WTC11 (cell line): ENCODE data around the gene SETD2. TPM values are rescaled to one million over a fixed set of nuclear protein-coding genes. Genes with fewer than 3 reads are reported as not detected.
"Not testable (repeated sequence)": the region's sequence is repeated elsewhere in the genome, so short reads cannot be mapped to it uniquely, and the experiment has no call there.

Source experiments
- ATAC-seq: fragments of 200-7000 bp; cut with Tn5 transposase; 2 replicates; pipeline ENCODE4 v1.10.0; 2021; ENCODE audit warnings: mild to moderate bottlenecking, moderate library complexity
- CTCF ChIA-PET: fragments of 300-600 bp; sonication (Branson Sonifier 250); formaldehyde crosslinking; loops from one replicate; lab custom pipeline; 2021; ENCODE audit warnings: antibody characterized with exemption; lab: Charles Lee
- POLR2A ChIA-PET: fragments of 350-600 bp; sonication (Branson Sonifier 250); formaldehyde crosslinking; loops from one replicate; lab custom pipeline; 2021; ENCODE audit warnings: antibody characterized with exemption; lab: Charles Lee
- DNase-seq: peaks from one replicate; pipeline ENCODE4 v3.0.0; 2021; ENCODE audit warnings: low spot score
- H3K27ac Mint-ChIP-seq: 2 replicates; pipeline ENCODE4 v1.8.0; 2021; ENCODE audit warnings: mixed read lengths
- H3K27me3 Mint-ChIP-seq: 2 replicates; pipeline ENCODE4 v1.8.0; 2021; ENCODE audit warnings: low read depth, mild to moderate bottlenecking, moderate library complexity, mixed read lengths
- H3K36me3 Mint-ChIP-seq: 2 replicates; pipeline ENCODE4 v1.8.0; 2021; ENCODE audit warnings: mixed read lengths
- H3K4me1 Mint-ChIP-seq: 2 replicates; pipeline ENCODE4 v1.8.0; 2022; ENCODE audit warnings: mixed read lengths
- H3K4me3 Mint-ChIP-seq: 2 replicates; pipeline ENCODE4 v1.8.0; 2021; ENCODE audit warnings: mild to moderate bottlenecking, moderate library complexity, mixed read lengths
- H3K9me3 Mint-ChIP-seq: 2 replicates; pipeline ENCODE4 v1.8.0; 2021; ENCODE audit warnings: mixed read lengths
- CREB1 ChIP-seq: sonication (generic); formaldehyde crosslinking; IDR thresholded peaks from 2 replicates; pipeline ENCODE4 v1.8.0; 2023; ENCODE audit warnings: mild to moderate bottlenecking, missing genetic modification reagents
- CREM ChIP-seq: sonication (generic); formaldehyde crosslinking; IDR thresholded peaks from 2 replicates; pipeline ENCODE4 v1.8.1; 2022; ENCODE audit warnings: mild to moderate bottlenecking, missing genetic modification reagents, moderate library complexity
- ELF4 ChIP-seq: sonication (generic); formaldehyde crosslinking; IDR thresholded peaks from 2 replicates; pipeline ENCODE4 v1.8.1; 2022; ENCODE audit warnings: low read depth, mild to moderate bottlenecking, moderate library complexity, missing genetic modification reagents
- FOXK1 ChIP-seq: sonication (generic); formaldehyde crosslinking; IDR thresholded peaks from 2 replicates; pipeline ENCODE4 v1.8.0; 2022; ENCODE audit warnings: mild to moderate bottlenecking, moderate library complexity, missing genetic modification reagents
- IRF2 ChIP-seq: sonication (generic); formaldehyde crosslinking; IDR thresholded peaks from 2 replicates; pipeline ENCODE4 v1.8.0; 2022; ENCODE audit warnings: low read depth, missing genetic modification reagents, borderline replicate concordance
- NFATC4 ChIP-seq: fragments of 250-450 bp; sonication (Bioruptor Pico); IDR thresholded peaks from 2 replicates; pipeline ENCODE4 v1.9.0; 2021; ENCODE audit warnings: mild to moderate bottlenecking
- NR2C2 ChIP-seq: sonication (generic); formaldehyde crosslinking; IDR thresholded peaks from 2 replicates; pipeline ENCODE4 v1.8.0; 2022; ENCODE audit warnings: mild to moderate bottlenecking, missing genetic modification reagents
- PRRX2 ChIP-seq: fragments of 250-450 bp; sonication (Bioruptor Pico); IDR thresholded peaks from 2 replicates; pipeline ENCODE4 v1.8.0; 2021; ENCODE audit warnings: mild to moderate bottlenecking
- RORB ChIP-seq: fragments of 250-450 bp; sonication (Bioruptor Pico); IDR thresholded peaks from 2 replicates; pipeline ENCODE4 v1.9.0; 2021; ENCODE audit warnings: mild to moderate bottlenecking
- TP53 ChIP-seq: sonication (generic); formaldehyde crosslinking; IDR thresholded peaks from 2 replicates; pipeline ENCODE4 v1.8.1; 2023; ENCODE audit warnings: mild to moderate bottlenecking, missing genetic modification reagents
- ZNF263 ChIP-seq: sonication (generic); formaldehyde crosslinking; IDR thresholded peaks from 2 replicates; pipeline ENCODE4 v1.8.1; 2022; ENCODE audit warnings: low read depth, mild to moderate bottlenecking, moderate library complexity, missing genetic modification reagents
- ZNF423 ChIP-seq: fragments of 250-450 bp; sonication (Bioruptor Pico); IDR thresholded peaks from 2 replicates; pipeline ENCODE4 v2.1.2; 2022; ENCODE audit warnings: mild to moderate bottlenecking, moderate library complexity
- total RNA-seq: library from RNA; stranded (reverse); gene quantifications from 3 replicates; pipeline ENCODE4 v1.2.3, GENCODE V29; 2021
- TF ChIP-seq, protein P1 (sequence below): sonication (generic); formaldehyde crosslinking; IDR thresholded peaks from 2 replicates; pipeline ENCODE4 v1.8.0; 2023; ENCODE audit warnings: missing genetic modification reagents
- TF ChIP-seq, protein P2 (sequence below): sonication (generic); formaldehyde crosslinking; IDR thresholded peaks from 2 replicates; pipeline ENCODE4 v1.8.0; 2023; ENCODE audit warnings: missing genetic modification reagents, mild to moderate bottlenecking, borderline replicate concordance
- TF ChIP-seq, protein P3 (sequence below): sonication (generic); formaldehyde crosslinking; IDR thresholded peaks from 2 replicates; pipeline ENCODE4 v1.8.1; 2022; ENCODE audit warnings: low read depth, mild to moderate bottlenecking, moderate library complexity, missing genetic modification reagents, borderline replicate concordance
- TF ChIP-seq, protein P4 (sequence below): sonication (generic); formaldehyde crosslinking; IDR thresholded peaks from 2 replicates; pipeline ENCODE4 v1.8.0; 2022; ENCODE audit warnings: mild to moderate bottlenecking, missing genetic modification reagents
- TF ChIP-seq, protein P5 (sequence below): fragments of 250-450 bp; sonication (Bioruptor Pico); IDR thresholded peaks from 2 replicates; pipeline ENCODE4 v1.9.0; 2021; ENCODE audit warnings: mild to moderate bottlenecking
- TF ChIP-seq, protein P6 (sequence below): sonication (generic); formaldehyde crosslinking; IDR thresholded peaks from 2 replicates; pipeline ENCODE4 v1.8.0; 2022; ENCODE audit warnings: missing genetic modification reagents
- TF ChIP-seq, protein P7 (sequence below): fragments of 250-450 bp; sonication (Bioruptor Pico); IDR thresholded peaks from 2 replicates; pipeline ENCODE4 v1.9.0; 2021; ENCODE audit warnings: mild to moderate bottlenecking

The SETD2 gene
- total RNA-seq, 1 experiment from 2014 or later: 39.8 TPM

DNA sequence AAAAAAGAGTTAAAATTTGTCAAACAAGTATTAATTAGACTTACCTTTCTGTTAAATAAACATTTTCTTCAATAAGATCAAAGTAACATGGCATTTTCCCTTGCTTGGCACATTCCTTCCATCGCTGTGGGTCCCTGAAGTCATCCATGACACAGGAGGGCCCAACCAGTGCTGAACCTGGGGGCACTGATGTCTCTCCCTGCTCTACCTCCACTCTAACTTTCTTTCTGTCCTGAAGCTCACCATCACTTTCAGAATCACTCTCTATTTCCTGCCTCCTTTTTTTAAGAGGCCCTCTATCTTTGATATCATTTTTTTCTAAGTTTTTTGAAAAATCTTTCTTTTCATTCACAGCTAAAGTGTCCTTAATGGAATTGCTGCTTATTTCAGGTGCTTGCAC is 43.8 kb downstream of the SETD2 start (continued):
- TF ChIP-seq ELF4 (no peak), TP53 (CRISPR knock-in tag) (no peak), RORB (no peak), NFATC4 (no peak)
- TF ChIP-seq, all 79 proteins: peak for 0

DNA sequence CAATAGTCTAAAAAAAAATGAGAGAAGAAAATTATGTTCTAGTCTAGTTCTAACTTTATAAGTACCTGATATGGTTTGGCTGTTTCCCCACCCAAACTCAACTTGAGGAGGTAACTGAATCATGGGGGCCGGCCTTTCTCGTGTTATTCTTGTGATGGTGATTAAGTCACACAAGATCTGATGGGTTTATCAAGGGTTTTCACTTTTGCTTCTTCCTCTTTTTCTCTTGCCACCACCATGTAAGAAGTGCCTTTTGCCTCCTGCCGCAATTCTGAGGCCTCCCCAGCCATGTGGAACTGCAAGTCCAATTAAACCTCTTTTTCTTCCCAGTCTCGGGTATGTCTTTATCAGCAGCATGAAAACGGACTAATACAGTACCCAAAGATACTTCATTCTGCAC is 44.5 kb downstream of the SETD2 start:
- ATAC-seq, DNase-seq, H3K27me3 Mint-ChIP-seq, CTCF ChIA-PET, H3K4me1 Mint-ChIP-seq, H3K4me3 Mint-ChIP-seq, POLR2A ChIA-PET, H3K27ac Mint-ChIP-seq, H3K9me3 Mint-ChIP-seq: not testable (repeated sequence)
- peaks cover 51% of the 10 kb centered on the region for H3K36me3 Mint-ChIP-seq

DNA sequence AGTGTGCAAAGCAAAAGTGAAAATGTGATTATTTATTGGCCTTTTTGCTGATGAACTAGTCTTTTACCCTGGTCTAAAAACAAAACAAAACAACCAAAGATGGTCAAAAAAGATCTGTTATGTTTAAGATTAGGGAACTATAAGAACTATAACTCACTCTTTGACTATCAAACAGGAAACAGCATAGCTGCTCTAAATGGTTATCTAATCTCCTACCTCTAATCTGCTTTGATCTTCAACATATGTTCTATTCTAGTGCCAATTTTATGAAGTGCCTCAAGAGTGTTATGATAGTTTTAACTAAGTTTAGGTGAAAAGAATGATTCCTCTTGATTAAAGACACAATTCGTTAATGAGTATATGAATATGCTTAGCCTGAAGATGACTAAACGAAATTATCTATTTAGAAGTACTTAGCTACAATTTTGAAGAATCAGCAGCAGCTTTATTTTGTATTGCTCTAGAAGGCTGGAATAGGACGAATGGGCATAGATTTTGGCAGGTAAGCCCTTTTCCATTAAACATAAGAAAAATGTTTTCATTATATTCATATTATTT is 46.0 kb downstream of the SETD2 start:
- peaks cover 52% of the 10 kb centered on the region for H3K36me3 Mint-ChIP-seq
- POLR2A ChIA-PET: no interaction called here
- CTCF ChIA-PET: no interaction called here
- TF ChIP-seq CREM (CRISPR knock-in tag): no peak
- TF ChIP-seq ZNF423 (CRISPR knock-in tag): no peak
- TF ChIP-seq RORB: no peak
- TF ChIP-seq, protein P1, sequence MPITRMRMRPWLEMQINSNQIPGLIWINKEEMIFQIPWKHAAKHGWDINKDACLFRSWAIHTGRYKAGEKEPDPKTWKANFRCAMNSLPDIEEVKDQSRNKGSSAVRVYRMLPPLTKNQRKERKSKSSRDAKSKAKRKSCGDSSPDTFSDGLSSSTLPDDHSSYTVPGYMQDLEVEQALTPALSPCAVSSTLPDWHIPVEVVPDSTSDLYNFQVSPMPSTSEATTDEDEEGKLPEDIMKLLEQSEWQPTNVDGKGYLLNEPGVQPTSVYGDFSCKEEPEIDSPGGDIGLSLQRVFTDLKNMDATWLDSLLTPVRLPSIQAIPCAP (CRISPR knock-in tag): no peak
- TF ChIP-seq NR2C2 (CRISPR knock-in tag): no peak
- TF ChIP-seq, protein P2, sequence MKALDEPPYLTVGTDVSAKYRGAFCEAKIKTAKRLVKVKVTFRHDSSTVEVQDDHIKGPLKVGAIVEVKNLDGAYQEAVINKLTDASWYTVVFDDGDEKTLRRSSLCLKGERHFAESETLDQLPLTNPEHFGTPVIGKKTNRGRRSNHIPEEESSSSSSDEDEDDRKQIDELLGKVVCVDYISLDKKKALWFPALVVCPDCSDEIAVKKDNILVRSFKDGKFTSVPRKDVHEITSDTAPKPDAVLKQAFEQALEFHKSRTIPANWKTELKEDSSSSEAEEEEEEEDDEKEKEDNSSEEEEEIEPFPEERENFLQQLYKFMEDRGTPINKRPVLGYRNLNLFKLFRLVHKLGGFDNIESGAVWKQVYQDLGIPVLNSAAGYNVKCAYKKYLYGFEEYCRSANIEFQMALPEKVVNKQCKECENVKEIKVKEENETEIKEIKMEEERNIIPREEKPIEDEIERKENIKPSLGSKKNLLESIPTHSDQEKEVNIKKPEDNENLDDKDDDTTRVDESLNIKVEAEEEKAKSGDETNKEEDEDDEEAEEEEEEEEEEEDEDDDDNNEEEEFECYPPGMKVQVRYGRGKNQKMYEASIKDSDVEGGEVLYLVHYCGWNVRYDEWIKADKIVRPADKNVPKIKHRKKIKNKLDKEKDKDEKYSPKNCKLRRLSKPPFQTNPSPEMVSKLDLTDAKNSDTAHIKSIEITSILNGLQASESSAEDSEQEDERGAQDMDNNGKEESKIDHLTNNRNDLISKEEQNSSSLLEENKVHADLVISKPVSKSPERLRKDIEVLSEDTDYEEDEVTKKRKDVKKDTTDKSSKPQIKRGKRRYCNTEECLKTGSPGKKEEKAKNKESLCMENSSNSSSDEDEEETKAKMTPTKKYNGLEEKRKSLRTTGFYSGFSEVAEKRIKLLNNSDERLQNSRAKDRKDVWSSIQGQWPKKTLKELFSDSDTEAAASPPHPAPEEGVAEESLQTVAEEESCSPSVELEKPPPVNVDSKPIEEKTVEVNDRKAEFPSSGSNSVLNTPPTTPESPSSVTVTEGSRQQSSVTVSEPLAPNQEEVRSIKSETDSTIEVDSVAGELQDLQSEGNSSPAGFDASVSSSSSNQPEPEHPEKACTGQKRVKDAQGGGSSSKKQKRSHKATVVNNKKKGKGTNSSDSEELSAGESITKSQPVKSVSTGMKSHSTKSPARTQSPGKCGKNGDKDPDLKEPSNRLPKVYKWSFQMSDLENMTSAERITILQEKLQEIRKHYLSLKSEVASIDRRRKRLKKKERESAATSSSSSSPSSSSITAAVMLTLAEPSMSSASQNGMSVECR: no peak
- TF ChIP-seq, protein P3, sequence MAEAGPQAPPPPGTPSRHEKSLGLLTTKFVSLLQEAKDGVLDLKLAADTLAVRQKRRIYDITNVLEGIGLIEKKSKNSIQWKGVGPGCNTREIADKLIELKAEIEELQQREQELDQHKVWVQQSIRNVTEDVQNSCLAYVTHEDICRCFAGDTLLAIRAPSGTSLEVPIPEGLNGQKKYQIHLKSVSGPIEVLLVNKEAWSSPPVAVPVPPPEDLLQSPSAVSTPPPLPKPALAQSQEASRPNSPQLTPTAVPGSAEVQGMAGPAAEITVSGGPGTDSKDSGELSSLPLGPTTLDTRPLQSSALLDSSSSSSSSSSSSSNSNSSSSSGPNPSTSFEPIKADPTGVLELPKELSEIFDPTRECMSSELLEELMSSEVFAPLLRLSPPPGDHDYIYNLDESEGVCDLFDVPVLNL: no peak
- TF ChIP-seq, protein P4, sequence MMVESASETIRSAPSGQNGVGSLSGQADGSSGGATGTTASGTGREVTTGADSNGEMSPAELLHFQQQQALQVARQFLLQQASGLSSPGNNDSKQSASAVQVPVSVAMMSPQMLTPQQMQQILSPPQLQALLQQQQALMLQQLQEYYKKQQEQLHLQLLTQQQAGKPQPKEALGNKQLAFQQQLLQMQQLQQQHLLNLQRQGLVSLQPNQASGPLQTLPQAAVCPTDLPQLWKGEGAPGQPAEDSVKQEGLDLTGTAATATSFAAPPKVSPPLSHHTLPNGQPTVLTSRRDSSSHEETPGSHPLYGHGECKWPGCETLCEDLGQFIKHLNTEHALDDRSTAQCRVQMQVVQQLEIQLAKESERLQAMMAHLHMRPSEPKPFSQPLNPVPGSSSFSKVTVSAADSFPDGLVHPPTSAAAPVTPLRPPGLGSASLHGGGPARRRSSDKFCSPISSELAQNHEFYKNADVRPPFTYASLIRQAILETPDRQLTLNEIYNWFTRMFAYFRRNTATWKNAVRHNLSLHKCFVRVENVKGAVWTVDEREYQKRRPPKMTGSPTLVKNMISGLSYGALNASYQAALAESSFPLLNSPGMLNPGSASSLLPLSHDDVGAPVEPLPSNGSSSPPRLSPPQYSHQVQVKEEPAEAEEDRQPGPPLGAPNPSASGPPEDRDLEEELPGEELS: no peak
- TF ChIP-seq, protein P5, sequence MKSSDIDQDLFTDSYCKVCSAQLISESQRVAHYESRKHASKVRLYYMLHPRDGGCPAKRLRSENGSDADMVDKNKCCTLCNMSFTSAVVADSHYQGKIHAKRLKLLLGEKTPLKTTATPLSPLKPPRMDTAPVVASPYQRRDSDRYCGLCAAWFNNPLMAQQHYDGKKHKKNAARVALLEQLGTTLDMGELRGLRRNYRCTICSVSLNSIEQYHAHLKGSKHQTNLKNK (CRISPR knock-in tag): no peak
- no peak for TF ChIP-seq ZNF263 (CRISPR knock-in tag)
- no peak for TF ChIP-seq CREB1
- no peak for TF ChIP-seq PRRX2 (CRISPR knock-in tag)
- TF ChIP-seq IRF2 (CRISPR knock-in tag): no peak
- TF ChIP-seq, protein P6, sequence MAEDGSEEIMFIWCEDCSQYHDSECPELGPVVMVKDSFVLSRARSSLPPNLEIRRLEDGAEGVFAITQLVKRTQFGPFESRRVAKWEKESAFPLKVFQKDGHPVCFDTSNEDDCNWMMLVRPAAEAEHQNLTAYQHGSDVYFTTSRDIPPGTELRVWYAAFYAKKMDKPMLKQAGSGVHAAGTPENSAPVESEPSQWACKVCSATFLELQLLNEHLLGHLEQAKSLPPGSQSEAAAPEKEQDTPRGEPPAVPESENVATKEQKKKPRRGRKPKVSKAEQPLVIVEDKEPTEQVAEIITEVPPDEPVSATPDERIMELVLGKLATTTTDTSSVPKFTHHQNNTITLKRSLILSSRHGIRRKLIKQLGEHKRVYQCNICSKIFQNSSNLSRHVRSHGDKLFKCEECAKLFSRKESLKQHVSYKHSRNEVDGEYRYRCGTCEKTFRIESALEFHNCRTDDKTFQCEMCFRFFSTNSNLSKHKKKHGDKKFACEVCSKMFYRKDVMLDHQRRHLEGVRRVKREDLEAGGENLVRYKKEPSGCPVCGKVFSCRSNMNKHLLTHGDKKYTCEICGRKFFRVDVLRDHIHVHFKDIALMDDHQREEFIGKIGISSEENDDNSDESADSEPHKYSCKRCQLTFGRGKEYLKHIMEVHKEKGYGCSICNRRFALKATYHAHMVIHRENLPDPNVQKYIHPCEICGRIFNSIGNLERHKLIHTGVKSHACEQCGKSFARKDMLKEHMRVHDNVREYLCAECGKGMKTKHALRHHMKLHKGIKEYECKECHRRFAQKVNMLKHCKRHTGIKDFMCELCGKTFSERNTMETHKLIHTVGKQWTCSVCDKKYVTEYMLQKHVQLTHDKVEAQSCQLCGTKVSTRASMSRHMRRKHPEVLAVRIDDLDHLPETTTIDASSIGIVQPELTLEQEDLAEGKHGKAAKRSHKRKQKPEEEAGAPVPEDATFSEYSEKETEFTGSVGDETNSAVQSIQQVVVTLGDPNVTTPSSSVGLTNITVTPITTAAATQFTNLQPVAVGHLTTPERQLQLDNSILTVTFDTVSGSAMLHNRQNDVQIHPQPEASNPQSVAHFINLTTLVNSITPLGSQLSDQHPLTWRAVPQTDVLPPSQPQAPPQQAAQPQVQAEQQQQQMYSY (CRISPR knock-in tag): no peak
- no peak for TF ChIP-seq FOXK1
- TF ChIP-seq, protein P7, sequence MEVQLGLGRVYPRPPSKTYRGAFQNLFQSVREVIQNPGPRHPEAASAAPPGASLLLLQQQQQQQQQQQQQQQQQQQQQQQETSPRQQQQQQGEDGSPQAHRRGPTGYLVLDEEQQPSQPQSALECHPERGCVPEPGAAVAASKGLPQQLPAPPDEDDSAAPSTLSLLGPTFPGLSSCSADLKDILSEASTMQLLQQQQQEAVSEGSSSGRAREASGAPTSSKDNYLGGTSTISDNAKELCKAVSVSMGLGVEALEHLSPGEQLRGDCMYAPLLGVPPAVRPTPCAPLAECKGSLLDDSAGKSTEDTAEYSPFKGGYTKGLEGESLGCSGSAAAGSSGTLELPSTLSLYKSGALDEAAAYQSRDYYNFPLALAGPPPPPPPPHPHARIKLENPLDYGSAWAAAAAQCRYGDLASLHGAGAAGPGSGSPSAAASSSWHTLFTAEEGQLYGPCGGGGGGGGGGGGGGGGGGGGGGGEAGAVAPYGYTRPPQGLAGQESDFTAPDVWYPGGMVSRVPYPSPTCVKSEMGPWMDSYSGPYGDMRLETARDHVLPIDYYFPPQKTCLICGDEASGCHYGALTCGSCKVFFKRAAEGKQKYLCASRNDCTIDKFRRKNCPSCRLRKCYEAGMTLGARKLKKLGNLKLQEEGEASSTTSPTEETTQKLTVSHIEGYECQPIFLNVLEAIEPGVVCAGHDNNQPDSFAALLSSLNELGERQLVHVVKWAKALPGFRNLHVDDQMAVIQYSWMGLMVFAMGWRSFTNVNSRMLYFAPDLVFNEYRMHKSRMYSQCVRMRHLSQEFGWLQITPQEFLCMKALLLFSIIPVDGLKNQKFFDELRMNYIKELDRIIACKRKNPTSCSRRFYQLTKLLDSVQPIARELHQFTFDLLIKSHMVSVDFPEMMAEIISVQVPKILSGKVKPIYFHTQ (CRISPR knock-in tag): no peak

More for the DNA sequence above, 46.0 kb downstream of the SETD2 start:
- ATAC-seq (no peak), DNase-seq (no peak)
- H3K4me3 Mint-ChIP-seq: no peak overlapping the region
- no peak overlapping the region for H3K27ac Mint-ChIP-seq
- peaks cover 23% of the 10 kb centered on the region for H3K4me1 Mint-ChIP-seq
- no peaks in the 10 kb centered on the region for H3K9me3 Mint-ChIP-seq
- H3K27me3 Mint-ChIP-seq: no peaks in the 10 kb centered on the region
